ENCODE data around the gene CD68.
A peak's percentile ranks its signal among the peaks of the same experiment; 100 is the strongest.
"Not testable (repeated sequence)": the region's sequence is repeated elsewhere in the genome, so short reads cannot be mapped to it uniquely, and the experiment has no call there.

The CD68 gene

DNA sequence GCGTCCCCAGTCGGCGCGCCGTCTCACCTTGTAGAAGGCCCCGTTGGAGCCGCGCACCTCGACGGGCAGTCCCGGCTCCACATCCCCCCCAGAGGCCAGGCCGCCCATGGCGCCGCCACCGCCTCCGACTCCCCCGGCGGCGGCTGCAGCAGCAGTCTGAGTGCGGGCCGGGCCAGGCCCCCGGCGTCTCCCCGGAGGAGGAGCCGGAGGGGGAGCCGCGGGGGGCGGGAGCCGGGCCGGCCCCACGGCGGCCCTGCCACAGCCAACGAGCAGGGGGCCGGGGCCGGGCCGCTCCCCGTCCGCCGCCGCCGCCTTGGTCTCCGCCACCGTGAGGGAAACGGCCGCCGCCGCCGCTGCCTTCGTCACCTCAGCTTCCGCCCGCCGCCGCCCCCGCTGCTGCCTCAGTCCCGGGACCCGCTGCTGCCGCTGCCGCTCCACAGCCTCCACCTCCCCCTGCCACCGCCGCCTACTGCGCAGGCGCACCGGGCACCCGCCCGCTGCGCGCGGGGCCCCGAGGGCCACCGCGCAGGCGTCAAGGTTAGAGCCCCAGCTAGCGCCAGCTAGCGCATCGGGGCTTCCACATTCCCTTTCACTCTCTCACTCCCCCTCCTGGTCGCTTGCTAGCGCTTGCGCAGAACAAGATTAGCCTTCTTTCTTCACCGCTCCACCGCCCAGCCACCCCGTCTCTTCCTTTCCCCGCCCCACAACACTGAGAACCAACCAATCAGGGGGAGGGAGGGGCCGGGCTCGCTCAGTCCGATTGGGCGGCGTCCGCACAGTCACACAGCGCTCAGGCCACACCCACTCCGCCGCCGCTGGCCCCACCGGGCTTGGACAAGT lies 35.2 kb downstream of the CD68 start, which contains the start of gene FXR2:
Gene FXR2, minus strand, starts transcription at position 473 of the 840 bp plus-strand sequence. Its CDS starts 365 bp downstream, at position 108.
- DNase-seq = peak; percentile 99

DNA sequence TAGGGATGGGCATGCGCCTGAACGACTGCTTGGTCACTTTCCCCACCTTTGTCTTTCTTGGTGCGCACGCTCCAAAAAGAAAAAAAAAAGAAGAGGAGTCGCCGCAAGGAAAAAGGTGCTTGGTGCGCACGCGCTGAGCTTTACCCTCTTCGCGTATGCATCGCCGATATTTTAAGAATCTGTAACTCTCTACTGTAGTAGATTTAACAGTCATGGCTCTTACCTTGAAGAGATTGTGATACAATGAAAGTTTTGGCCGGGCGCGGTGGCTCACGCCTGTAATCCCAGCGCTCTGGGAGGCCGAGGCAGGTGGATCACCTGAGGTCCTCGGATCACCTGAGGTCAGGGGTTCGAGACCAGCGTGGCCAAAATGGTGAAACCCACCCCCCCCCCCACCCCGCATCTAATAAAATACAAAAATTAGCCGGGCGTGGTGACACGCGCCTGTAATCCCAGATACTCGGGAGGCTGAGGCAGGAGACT lies 35.9 kb downstream of the CD68 start:
- no peak for DNase-seq

- no peak for DNase-seq
Observed at GRCh38 chr17:7618608-7619007, 39.2 kb downstream of the CD68 start.

DNA sequence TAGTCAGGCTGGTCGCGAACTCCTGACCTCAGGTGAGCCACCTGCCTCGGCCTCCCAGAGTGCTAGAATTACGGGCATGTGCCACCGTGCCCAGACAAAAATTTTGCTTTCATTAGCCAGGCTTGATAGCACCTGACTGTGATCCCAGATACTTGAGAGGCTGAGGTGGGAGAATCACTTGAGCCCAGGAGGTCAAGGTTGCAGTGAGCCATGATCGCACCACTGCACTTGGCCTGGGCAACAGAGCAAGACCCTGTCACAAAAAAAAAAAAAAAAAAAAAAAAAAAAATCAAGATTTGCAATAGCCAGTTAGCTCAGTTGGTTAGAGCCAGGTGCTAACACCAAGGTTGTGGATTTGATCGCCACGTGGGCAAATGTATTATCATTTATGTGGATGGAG lies 41.4 kb downstream of the CD68 start:
- DNase-seq = no peak

- no peak for DNase-seq
Observed at GRCh38 chr17:7623661-7624060, 44.2 kb downstream of the CD68 start.

DNA sequence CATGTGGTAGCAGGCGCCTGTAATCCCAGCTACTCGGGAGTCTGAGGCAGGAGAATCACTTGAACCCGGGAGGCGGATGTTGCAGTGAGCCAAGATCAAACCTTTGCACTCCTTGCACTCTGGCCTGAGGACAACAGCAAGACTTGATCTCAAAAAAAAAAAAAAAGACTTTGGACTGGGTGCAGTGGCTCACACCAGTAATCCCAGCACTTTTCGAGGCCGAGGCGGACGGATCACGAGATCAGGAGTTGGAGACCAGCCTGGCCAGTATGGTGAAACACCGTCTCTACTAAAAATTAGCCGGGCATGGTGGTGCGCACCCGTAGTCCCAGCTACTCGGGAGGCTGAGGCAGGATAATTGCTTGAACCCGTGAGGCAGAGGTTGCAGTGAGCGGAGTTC lies 46.3 kb downstream of the CD68 start:
- DNase-seq = not testable (repeated sequence)

DNA sequence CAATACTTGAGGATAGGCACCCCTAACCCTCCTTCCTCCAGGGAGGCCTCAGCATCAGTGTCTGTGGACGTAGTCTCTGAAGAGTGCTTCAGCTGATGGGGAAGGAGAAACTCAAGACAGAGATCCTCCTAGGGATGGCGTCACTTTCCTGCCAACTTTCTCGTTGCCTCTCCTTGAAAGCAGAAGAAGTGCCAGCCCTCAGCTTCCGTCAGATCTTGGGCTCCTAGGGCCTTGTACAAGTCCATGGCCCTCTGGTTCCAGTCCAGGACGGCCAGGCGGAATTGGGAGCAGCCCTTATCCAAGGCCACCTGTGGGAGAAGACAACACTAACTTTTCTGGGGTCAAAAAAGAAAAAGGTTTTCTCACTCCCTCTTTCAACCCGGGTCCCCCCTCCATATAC lies 46.9 kb downstream of the CD68 start:
- no peak for DNase-seq

- DNase-seq = no peak
Observed at GRCh38 chr17:7626956-7627249, 47.5 kb downstream of the CD68 start.

- DNase-seq = peak; percentile 88
Observed at GRCh38 chr17:7627250-7628121, 48.0 kb downstream of the CD68 start, which contains the start of gene SAT2. TSS of gene SAT2 (minus strand) at chr17:7627821. CDS start at chr17:7627635, 186 bp downstream.

DNA sequence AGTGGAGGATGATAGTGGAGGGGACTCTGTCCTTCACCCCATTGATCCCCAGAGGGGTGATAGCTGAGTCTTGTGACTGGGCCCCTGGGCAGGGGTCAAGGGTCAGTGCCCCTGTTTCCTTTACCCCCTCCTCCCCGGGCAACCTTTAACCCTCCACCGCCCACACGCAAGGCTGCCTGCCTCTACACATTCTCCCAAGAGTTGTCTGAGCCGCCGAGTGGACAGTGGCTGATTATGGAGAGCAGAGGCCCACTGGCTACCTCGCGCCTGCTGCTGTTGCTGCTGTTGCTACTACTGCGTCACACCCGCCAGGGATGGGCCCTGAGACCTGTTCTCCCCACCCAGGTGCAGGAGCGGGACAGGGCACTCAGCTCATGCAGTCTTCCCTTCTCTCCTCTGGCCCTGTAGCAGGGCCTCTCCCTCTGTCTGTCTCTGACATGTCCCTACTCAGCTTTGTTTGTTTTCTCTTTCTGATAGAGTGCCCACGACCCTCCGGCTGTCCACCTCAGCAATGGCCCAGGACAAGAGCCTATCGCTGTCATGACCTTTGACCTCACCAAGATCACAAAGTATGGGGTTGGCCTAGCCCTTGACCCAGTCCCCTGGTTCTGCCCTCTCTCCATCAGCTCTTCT lies 50.6 kb downstream of the CD68 start, which contains the start of gene SHBG:
Gene SHBG, plus strand, starts transcription at position 197 of the 633 bp plus-strand sequence. Its CDS starts 38 bp downstream, at position 235.
- DNase-seq = no peak

Data from stimulated activated CD8-positive, alpha-beta memory T cell treated with anti-CD3 and anti-CD28 coated beads, Interleukin-4, amount 100 ng/mL, for 48 hours (primary cell).